Osteoblast (primary cell): Measurements from ENCODE around the gene RSPH6A. TPM values are rescaled to one million over a fixed set of nuclear protein-coding genes. Genes with fewer than 3 reads are reported as not detected.
A peak's percentile ranks its signal among the peaks of the same experiment; 100 is the strongest.

ENCODE experiments used
- DNase-seq: peaks from one replicate; pipeline ENCODE4 v3.0.0; 2011; ENCODE audit warnings: low spot score, mixed read lengths; ENCODE audit not compliant: insufficient read length; ENCODE audit errors: missing footprints
- H2AFZ ChIP-seq: 2 replicates; pipeline ENCODE4 v1.6.0; 2011; ENCODE audit warnings: mild to moderate bottlenecking, low read length
- H3K27ac ChIP-seq: 2 replicates; pipeline ENCODE4 v1.5.1; 2011; ENCODE audit warnings: mild to moderate bottlenecking, low read depth, low read length, moderate library complexity
- H3K27me3 ChIP-seq: 2 replicates; pipeline ENCODE4 v1.6.0; 2012; ENCODE audit warnings: mild to moderate bottlenecking, control low read depth, inconsistent platforms, low read length, moderate library complexity; ENCODE audit not compliant: insufficient read depth
- H3K36me3 ChIP-seq: 2 replicates; pipeline ENCODE4 v1.5.1; 2011; ENCODE audit warnings: mild to moderate bottlenecking, low read length, control low read depth, moderate library complexity; ENCODE audit not compliant: insufficient read depth
- H3K4me1 ChIP-seq: 2 replicates; pipeline ENCODE4 v1.5.1; 2011; ENCODE audit warnings: mild to moderate bottlenecking, low read length, control low read depth, moderate library complexity; ENCODE audit not compliant: insufficient read depth
- H3K4me2 ChIP-seq: 2 replicates; pipeline ENCODE4 v1.6.0; 2011; ENCODE audit warnings: mild to moderate bottlenecking, low read length; ENCODE audit not compliant: insufficient read depth
- H3K4me3 ChIP-seq: fragments of 200-600 bp; sonication (generic); 3 replicates; pipeline ENCODE4 v1.5.1; 2012; ENCODE audit warnings: mild to moderate bottlenecking, low read length, inconsistent platforms; ENCODE audit not compliant: insufficient read depth
- H3K79me2 ChIP-seq: 2 replicates; pipeline ENCODE4 v1.6.0; 2012; ENCODE audit warnings: mild to moderate bottlenecking, low read length, control low read depth, inconsistent platforms; ENCODE audit not compliant: insufficient read depth
- H3K9me3 ChIP-seq: 2 replicates; pipeline ENCODE4 v1.5.1; 2011; ENCODE audit warnings: low read depth, low read length, control low read depth
- H4K20me1 ChIP-seq: 2 replicates; pipeline ENCODE4 v1.6.0; 2012; ENCODE audit warnings: mild to moderate bottlenecking, low read length, control low read depth; ENCODE audit not compliant: insufficient read depth
- CTCF ChIP-seq: IDR thresholded peaks from 2 replicates; pipeline ENCODE4 v1.5.1; 2011; ENCODE audit warnings: mild to moderate bottlenecking, low read depth, low read length, moderate library complexity; ENCODE audit errors: extremely low read depth
- total RNA-seq: library from RNA; depleted of rRNA; stranded (reverse); fragments of >200 nt; gene quantifications from 2 replicates; pipeline ENCODE4 v1.2.3, GENCODE V29; 2012

Gene RSPH6A
- total RNA-seq, 1 donor = under 0.01 TPM

- Histone ChIP-seq H3K4me3 (no peak overlapping the region), H3K9me3 (no peaks in the 10 kb centered on the region), H3K4me1 (no peaks in the 10 kb centered on the region), H3K4me2 (no peak overlapping the region), H2AFZ (no peak overlapping the region), H4K20me1 (no peaks in the 10 kb centered on the region), H3K27me3 (no peaks in the 10 kb centered on the region), H3K27ac (no peak overlapping the region), H3K36me3 (peaks cover 76% of the 10 kb centered on the region), H3K79me2 (no peaks in the 10 kb centered on the region)
- DNase-seq = no peak
- no peak for TF ChIP-seq CTCF
Measured at GRCh38 chr19:45842198-45842597, 27.1 kb upstream of the RSPH6A start.

GRCh38 chr19:45834970-45835369 is 19.9 kb upstream of the RSPH6A start:
- no peaks in the 10 kb centered on the region for H3K9me3 ChIP-seq
- no peak for DNase-seq
- no peaks in the 10 kb centered on the region for H3K4me1 ChIP-seq
- no peak overlapping the region for H2AFZ ChIP-seq
- H3K4me3 ChIP-seq = no peak overlapping the region
- no peak overlapping the region for H3K27ac ChIP-seq
- H3K4me2 ChIP-seq = no peak overlapping the region
- no peak for TF ChIP-seq CTCF
- H3K79me2 ChIP-seq = no peaks in the 10 kb centered on the region
- peaks cover 69% of the 10 kb centered on the region for H3K36me3 ChIP-seq
- peaks cover 3% of the 10 kb centered on the region for H4K20me1 ChIP-seq
- no peaks in the 10 kb centered on the region for H3K27me3 ChIP-seq

GRCh38 chr19:45828945-45829344 is 13.8 kb upstream of the RSPH6A start:
- Histone ChIP-seq H3K79me2 (no peaks in the 10 kb centered on the region), H3K4me1 (no peaks in the 10 kb centered on the region), H3K27ac (no peak overlapping the region), H3K36me3 (peaks cover 64% of the 10 kb centered on the region), H3K4me2 (no peak overlapping the region), H3K27me3 (no peaks in the 10 kb centered on the region), H3K4me3 (no peak overlapping the region), H3K9me3 (no peaks in the 10 kb centered on the region), H4K20me1 (peaks cover 3% of the 10 kb centered on the region), H2AFZ (no peak overlapping the region)
- TF ChIP-seq CTCF = no peak
- DNase-seq = peak; percentile 44

GRCh38 chr19:45828523-45828922 is 13.4 kb upstream of the RSPH6A start:
- Histone ChIP-seq H3K27ac (no peak overlapping the region), H3K27me3 (no peaks in the 10 kb centered on the region), H3K4me2 (no peak overlapping the region), H3K79me2 (no peaks in the 10 kb centered on the region), H3K9me3 (no peaks in the 10 kb centered on the region), H4K20me1 (peaks cover 3% of the 10 kb centered on the region), H3K4me1 (no peaks in the 10 kb centered on the region), H3K4me3 (no peak overlapping the region), H2AFZ (no peak overlapping the region), H3K36me3 (peaks cover 68% of the 10 kb centered on the region)
- DNase-seq = peak; percentile 56
- TF ChIP-seq CTCF = no peak
